GM19397 (cell line): ENCODE measurements around the gene CLCNKB.

Experiments used
- ATAC-seq: cut with Tn5 transposase; IDR thresholded peaks from one replicate; pipeline ENCODE4 v1.9.1; 2021; ENCODE audit warnings: mild to moderate bottlenecking, moderate library complexity; ENCODE audit not compliant: unreplicated experiment

CLCNKB gene

DNA sequence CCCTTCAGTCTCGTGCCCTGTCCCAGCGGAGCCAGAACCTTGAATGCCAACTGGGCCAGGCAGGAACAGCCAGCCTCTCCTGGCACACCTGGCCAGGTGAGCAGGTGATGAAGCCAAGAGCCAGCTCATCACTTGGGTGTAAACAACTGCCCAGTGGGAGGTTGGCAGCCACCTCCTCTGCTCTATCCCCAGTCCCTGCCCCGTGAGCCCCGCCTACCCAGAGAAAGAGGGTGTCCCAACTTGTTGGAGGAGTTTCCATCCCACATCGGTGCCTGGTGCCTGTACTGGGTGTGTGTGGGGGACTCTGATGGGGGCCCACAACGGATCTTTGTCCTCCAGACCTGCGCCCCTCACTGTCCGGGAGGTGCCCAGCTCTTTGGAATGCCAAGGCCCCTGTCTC, 47.7 kb downstream of the CLCNKB start:
- no peak for ATAC-seq

DNA sequence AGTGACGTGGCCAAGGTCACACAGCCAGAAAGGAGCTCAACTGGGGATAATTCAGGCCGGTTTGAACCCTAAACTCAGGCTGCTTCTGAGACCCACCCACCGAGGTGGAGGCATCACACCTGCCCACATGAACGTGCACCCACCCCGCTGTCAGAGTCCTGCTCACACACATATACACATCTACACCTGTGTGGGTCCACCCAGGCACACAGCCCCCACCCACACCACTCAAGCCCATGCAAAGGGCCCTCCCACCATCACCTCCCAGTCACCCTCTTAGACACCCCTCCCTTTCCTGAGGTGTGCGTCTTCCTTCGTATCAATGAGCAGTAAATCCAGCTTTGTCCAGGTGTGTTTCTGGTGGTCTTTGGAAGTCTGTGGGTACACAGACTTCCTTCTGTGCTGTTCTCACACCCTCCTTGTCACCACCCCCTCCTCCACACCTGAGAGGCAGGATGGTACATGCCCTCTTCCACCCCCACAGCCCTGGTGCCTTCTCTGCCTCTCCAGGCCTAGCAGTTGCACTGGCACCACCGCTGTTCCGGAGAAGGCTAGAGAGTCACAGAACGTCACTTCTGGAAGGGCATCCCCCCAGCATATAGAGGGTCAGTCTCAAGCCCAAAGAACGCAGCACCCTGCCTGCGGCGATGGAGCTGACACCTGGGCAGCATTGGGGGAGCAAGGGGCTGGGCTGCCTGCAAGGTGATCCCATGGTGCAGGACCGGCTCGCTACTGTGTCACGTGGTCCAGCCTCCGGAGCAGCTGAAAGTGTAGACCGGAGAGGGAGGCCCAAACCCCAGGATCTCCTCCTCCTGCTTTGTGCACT, 48.7 kb downstream of the CLCNKB start:
- ATAC-seq, result no peak

DNA sequence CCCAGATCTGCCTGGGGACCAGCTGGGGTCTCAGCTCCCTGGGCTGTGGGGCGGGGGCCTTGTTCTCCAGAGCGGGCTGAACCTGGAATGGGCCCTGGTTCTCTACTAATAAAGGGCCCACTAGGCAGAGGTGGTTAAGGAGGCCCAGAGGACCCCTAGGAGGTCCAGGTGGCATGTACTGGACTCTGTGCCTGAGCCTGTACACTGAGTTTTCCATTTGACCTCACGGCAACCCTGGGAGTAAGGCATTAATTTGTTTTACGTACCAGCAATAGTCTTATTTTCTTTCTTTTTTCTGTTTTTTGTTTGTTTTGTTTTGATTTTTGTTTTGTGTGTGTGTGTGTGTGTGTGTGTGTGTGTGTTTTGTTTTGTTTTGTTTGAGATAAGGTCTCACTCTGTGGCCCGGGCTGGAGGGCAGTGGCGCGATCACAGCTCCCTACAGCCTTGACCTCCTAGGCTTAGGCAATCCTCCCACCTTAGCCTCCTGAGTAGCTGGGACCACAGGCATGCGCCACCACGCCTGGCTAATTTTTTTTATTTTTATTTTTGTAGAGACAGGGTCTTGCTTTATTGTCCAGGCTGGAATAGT, 49.4 kb downstream of the CLCNKB start:
- no peak for ATAC-seq

DNA sequence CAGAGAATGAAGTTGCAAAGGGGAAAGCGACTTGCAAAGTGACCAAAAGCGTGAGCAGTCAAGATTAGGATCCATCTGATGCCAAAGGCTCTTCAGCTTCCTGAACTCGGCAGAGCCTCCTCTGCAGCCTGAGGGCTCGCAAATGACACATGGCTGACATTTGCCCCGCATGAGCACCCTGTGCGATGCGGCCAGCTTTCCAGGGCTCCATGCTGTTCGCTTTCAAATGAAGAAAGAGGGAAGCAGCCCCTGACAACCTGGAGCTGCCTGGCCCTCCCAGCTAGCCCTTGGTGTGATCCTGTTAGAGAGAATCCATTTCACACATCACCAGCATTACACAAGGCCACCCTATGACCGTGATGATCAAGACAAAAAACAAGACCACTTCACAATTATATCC, 50.0 kb downstream of the CLCNKB start:
- ATAC-seq, result no peak

DNA sequence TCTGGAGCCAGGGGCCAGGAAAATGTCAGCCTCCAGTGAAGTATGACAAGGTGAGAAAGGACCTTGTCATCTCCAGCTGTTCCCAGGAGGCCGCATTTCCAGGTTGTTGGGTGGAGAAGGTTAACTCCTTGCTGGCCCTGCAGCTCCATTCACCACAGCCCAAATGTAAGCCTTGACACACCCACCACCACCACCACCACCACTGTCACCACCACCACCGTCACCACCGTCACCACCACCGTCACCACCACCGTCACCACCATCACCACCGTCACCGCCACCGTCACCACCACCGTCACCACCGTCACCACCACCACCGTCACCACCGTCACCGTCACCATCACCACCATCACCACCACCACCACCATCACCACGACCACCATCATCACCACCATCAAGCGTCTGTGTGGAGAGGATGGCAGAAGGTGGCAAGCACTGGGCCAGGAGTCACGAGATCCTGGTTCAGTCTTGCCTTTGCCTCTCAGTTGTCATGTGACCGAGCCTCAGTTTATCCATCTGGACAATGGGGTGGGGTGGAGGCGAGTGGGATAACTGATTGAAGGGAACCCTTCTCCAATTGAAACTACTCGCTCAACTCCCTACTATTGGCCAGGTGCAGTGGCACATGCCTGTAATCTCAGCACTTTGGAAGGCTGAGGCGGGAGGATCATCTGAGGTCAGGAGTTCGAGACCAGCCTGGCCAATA, 51.0 kb downstream of the CLCNKB start:
- ATAC-seq, result no peak

DNA sequence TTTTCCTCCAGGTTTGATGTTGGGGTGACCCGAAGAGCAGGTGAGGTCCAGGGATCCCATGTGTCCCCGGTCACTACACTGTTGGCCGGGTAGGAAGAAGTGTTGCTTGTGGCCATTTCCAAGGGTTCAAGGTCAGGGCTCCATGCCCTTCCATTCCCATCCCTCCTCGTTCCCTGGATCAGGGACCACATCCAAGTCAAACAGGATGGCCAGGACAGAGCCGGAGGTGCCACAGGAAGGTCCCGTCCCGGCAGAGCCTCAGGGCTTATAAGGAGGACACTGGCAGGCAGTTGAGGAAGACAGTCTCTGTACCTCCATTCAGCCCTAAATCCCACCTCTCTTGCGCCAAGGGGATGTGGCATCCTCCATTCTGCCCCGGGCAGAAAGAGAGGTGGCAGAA, 51.9 kb downstream of the CLCNKB start:
- ATAC-seq, result no peak

DNA sequence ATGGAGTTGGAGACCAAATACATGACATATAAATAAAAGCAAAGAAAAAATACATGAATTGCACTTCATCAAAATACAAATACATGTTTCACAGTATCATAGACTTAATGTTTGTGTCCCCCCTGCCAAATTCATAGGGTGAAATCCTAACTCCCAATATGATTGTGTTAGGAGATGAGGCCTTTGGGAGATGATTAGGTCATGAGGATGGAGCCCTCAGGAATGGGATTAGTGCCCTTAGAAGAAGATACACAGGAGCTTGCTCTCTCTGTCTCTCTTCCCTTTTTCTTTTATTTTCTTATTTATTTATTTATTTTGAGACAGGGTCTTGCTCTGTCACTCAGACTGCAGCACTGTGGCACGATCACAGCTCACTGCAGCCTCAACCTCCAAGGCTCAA, 55.8 kb downstream of the CLCNKB start:
- no peak for ATAC-seq

DNA sequence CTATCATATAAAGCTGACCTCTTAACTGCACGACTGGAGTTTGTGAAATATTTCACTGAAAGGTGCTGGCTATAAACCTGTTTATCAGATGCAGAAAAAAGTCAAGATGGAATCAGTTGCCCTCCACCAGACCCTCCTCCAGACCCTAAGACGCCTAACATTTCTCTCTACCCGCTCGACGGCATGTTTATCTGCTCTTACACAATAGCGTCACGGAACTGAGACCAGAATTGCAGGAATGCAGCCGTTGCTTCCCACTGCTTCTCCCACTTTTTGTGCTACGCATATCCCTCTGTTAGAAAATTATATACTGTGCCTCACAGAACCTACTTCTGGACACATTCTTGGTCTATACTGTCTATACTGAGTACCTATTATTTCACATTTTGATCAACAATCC, 58.0 kb downstream of the CLCNKB start:
- no peak for ATAC-seq
